Measurements from ENCODE around the gene ITPR1.

Gene ITPR1

DNA sequence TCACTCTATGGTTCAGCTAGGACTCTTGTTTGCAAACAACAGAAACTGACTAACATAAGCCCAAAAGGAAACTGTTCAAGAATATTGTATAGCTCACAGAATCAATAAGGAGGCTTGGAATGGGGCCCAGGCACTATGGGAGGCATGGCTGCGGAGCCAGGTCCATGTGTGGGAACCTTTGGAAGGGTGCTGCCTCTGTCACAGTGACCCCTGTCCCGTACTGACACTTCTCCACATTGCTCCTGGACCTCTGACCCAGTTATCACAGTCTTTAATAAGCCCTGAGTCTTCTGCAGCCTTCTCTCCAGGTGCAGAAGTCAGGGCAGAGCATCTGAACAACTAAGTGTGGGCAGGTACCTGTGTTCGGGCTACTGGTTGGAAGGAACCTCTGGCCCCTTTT, 121.8 kb downstream of the ITPR1 start:
- Histone ChIP-seq H3K27ac (no peak overlapping the region), H3K27me3 (replicated peaks) (no peaks in the 10 kb centered on the region), H3K4me3 (ENCODE audit: low read depth, low read length) (no peak overlapping the region), H3K36me3 (replicated peaks) (no peaks in the 10 kb centered on the region)
- in situ Hi-C loops (cut with HindIII; ENCODE audit: low pct_ligation_motif_present, low sequenced_read_pairs), result no loop called here
- TF ChIP-seq, protein P1, sequence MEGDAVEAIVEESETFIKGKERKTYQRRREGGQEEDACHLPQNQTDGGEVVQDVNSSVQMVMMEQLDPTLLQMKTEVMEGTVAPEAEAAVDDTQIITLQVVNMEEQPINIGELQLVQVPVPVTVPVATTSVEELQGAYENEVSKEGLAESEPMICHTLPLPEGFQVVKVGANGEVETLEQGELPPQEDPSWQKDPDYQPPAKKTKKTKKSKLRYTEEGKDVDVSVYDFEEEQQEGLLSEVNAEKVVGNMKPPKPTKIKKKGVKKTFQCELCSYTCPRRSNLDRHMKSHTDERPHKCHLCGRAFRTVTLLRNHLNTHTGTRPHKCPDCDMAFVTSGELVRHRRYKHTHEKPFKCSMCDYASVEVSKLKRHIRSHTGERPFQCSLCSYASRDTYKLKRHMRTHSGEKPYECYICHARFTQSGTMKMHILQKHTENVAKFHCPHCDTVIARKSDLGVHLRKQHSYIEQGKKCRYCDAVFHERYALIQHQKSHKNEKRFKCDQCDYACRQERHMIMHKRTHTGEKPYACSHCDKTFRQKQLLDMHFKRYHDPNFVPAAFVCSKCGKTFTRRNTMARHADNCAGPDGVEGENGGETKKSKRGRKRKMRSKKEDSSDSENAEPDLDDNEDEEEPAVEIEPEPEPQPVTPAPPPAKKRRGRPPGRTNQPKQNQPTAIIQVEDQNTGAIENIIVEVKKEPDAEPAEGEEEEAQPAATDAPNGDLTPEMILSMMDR (IDR thresholded peaks at IDR 0.05; ENCODE audit: low read depth, low read length, missing control alignments), result no peak
- DNase-seq, result no peak

DNA sequence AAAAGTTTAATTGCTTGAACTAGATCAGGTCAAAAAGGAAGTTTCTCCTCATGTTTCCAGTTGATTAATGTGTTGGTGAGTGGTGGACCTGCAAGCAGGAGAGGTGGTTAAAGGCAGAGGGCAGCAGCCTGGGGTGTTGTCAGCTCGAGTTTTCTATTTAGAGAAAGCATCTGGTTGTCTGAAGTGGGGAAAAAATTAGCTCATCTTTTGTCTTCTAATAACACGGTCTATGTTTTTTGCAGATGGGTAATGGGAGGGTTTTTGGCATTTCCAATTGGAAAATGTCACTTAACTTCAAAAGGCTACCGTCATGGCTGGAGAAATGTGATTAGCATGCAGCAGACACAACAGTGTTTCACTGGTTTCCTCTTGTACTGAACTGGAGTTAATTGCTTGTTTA, 122.6 kb downstream of the ITPR1 start:
- in situ Hi-C loops (cut with HindIII; ENCODE audit: low pct_ligation_motif_present, low sequenced_read_pairs), result no loop called here
- DNase-seq, result no peak
- Histone ChIP-seq H3K4me3 (ENCODE audit: low read depth, low read length) (no peak overlapping the region), H3K36me3 (replicated peaks) (no peaks in the 10 kb centered on the region), H3K27me3 (replicated peaks) (no peaks in the 10 kb centered on the region), H3K27ac (no peak overlapping the region)
- TF ChIP-seq, protein P1 (IDR thresholded peaks at IDR 0.05; ENCODE audit: low read depth, low read length, missing control alignments), result no peak

DNA sequence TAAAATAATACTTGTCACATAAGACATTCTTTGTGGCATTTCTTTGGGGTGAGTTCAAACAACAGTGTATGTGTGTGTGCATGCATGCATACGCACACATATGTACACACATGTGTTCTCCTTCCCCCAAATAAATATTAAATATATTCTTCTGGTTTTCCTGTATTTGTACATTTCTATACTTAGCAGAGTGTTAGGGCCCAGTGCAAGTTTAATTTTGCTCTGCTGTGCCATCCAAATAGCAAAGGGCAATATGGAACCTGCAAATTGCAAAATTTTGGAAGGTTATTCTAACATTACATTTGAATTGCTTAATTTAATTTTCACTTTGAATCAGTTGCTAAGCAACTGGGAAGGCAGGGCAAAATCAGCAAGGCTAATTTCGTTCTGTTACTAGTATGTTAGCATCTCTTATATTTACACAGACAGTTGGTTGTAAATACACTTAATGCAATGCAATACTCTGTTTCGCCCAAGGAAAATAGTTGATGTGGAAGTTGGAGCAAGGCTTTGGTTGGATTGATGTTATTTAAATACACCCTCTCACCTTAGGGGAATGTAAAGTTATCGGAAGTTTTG, 130.4 kb downstream of the ITPR1 start:
- Histone ChIP-seq H3K27ac (no peak overlapping the region), H3K36me3 (replicated peaks) (no peaks in the 10 kb centered on the region), H3K4me3 (ENCODE audit: low read depth, low read length) (no peak overlapping the region), H3K27me3 (replicated peaks) (no peaks in the 10 kb centered on the region)
- TF ChIP-seq, protein P1 (IDR thresholded peaks at IDR 0.05; ENCODE audit: low read depth, low read length, missing control alignments), result no peak
- in situ Hi-C loops (cut with HindIII; ENCODE audit: low pct_ligation_motif_present, low sequenced_read_pairs), result no loop called here
- no peak for DNase-seq

DNA sequence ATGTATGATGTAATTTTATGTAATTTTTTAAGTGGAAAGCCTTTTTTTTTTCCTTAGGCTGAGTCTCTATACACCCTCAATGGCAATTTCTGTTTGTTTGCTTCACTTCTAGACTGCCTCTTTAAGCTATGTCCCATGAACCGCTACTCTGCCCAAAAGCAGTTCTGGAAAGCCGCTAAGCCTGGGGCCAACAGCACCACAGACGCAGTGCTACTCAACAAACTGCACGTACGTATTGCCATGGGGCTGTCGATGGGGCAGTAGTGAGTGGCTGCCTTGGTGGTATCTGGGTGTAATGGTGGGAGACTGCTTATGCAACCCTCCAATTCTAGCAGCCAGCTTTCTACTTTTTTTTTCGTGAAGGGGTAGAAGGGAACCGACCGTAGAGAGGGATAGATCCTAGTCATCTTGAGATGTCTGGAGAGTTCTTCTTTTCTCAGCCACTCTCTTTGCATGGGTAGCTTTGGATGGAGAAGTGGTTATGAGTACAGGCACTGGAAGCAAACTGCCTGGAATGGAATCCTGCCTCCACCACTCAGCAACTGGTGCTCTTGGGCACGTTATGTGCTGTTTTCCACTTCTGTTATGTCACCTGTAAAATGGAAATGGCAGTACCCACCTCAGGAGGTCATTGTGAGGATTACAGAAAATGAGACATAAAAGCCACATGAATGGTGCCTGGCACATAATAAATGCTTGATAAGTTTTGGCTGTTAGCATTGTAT, 134.7 kb downstream of the ITPR1 start:
- Histone ChIP-seq H3K27me3 (replicated peaks) (no peaks in the 10 kb centered on the region), H3K4me3 (ENCODE audit: low read depth, low read length) (no peak overlapping the region), H3K27ac (no peak overlapping the region), H3K36me3 (replicated peaks) (no peaks in the 10 kb centered on the region)
- TF ChIP-seq, protein P1 (IDR thresholded peaks at IDR 0.05; ENCODE audit: low read depth, low read length, missing control alignments), result no peak
- no peak for DNase-seq
- in situ Hi-C loops (cut with HindIII; ENCODE audit: low pct_ligation_motif_present, low sequenced_read_pairs), result no loop called here

DNA sequence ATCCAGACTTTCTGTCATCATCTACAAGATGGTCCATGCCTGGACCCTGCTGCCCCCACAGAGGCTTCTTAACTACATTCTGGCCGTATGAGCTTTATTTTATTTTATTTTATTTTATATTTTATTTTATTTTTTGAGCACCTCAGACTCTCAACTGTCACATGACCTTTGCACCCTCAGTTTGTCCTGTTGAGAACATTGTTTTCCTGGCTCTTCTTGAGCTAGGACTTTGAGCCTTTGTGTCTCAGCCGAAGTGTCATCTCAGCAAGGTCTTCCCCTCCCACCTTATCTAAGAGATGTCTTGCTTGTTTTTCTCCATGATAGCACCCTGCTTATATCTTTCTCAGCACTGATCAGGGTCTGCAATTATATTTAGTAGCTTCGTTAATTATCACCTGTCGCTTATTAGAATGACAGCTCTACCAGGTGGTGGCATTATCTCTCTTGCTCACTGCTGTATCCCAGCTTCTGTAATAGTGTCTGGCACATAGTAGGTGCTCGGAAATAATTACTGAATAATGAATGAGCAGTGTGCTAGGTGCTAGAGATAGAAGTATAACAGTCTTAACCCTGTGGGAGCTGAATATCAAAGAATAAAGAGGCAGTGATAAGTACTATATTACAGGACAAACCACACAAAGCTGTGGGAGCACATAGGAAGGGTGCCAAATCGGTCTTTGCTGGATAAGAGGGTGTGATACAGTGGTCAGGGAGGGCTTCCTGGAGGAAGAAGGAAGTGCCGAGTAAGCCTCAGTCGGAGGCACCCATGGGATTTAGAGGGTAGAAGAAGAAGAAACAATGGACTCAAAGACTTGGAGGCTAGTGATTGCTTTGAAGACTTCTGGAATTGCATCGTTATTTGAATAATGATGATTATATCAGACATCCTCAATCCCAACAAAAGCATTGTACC, 136.2 kb downstream of the ITPR1 start:
- Histone ChIP-seq H3K4me3 (ENCODE audit: low read depth, low read length) (no peak overlapping the region), H3K36me3 (replicated peaks) (no peaks in the 10 kb centered on the region), H3K27ac (no peak overlapping the region), H3K27me3 (replicated peaks) (no peaks in the 10 kb centered on the region)
- no peak for DNase-seq
- in situ Hi-C loops (cut with HindIII; ENCODE audit: low pct_ligation_motif_present, low sequenced_read_pairs), result no loop called here
- TF ChIP-seq, protein P1 (IDR thresholded peaks at IDR 0.05; ENCODE audit: low read depth, low read length, missing control alignments), result no peak
